Neural crest cell (in vitro differentiated cells): Measurements from ENCODE around the gene JPH3. TPM values are rescaled to one million over a fixed set of nuclear protein-coding genes. Genes with fewer than 3 reads are reported as not detected.

ENCODE experiments used
- DNase-seq: peaks from one replicate; pipeline ENCODE4 v3.0.0; 2021; ENCODE audit warnings: low read depth, mixed read lengths, low spot score
- H3K27ac Mint-ChIP-seq: one replicate; pipeline ENCODE4 v1.8.0; 2021; ENCODE audit warnings: mild to moderate bottlenecking, mixed read lengths; ENCODE audit not compliant: unreplicated experiment
- H3K27me3 Mint-ChIP-seq: 2 replicates; pipeline ENCODE4 v1.8.0; 2021; ENCODE audit warnings: low read depth, mild to moderate bottlenecking, mixed read lengths
- H3K36me3 Mint-ChIP-seq: 2 replicates; pipeline ENCODE4 v1.8.0; 2021; ENCODE audit warnings: low read depth, mild to moderate bottlenecking, mixed read lengths
- H3K4me1 Mint-ChIP-seq: 2 replicates; pipeline ENCODE4 v1.8.0; 2021; ENCODE audit warnings: mixed read lengths
- H3K4me3 Mint-ChIP-seq: one replicate; pipeline ENCODE4 v1.8.0; 2021; ENCODE audit warnings: mild to moderate bottlenecking, mixed read lengths
- H3K9me3 Mint-ChIP-seq: 2 replicates; pipeline ENCODE4 v1.8.0; 2021; ENCODE audit warnings: mixed read lengths
- CTCF ChIP-seq: fragments of 200-600 bp; sonication (generic); conservative IDR thresholded peaks from 2 replicates; pipeline ENCODE4 v1.5.0; 2021; ENCODE audit warnings: antibody characterized with exemption, mild to moderate bottlenecking
- total RNA-seq: library from RNA; stranded (reverse); gene quantifications from 2 replicates; pipeline ENCODE4 v1.2.1, GENCODE V29; 2021

JPH3 gene
- total RNA-seq, 1 donor from 2014 or later, result 9.1 TPM

- Mint-ChIP-seq H3K27ac (no peak overlapping the region), H3K4me3 (no peak overlapping the region), H3K36me3 (no peaks in the 10 kb centered on the region), H3K9me3 (peaks cover 6% of the 10 kb centered on the region), H3K27me3 (no peaks in the 10 kb centered on the region), H3K4me1 (peaks cover 10% of the 10 kb centered on the region)
- no peak for TF ChIP-seq CTCF
- no peak for DNase-seq
Observed at GRCh38 chr16:87556941-87557459, 45.3 kb upstream of the JPH3 start.

GRCh38 chr16:87558682-87559081, 43.6 kb upstream of the JPH3 start:
- no peak for DNase-seq
- H3K4me3 Mint-ChIP-seq, result no peak overlapping the region
- TF ChIP-seq CTCF, result no peak
- no peaks in the 10 kb centered on the region for H3K36me3 Mint-ChIP-seq
- peaks cover 2% of the 10 kb centered on the region for H3K27me3 Mint-ChIP-seq
- H3K4me1 Mint-ChIP-seq, result peaks cover 6% of the 10 kb centered on the region
- H3K27ac Mint-ChIP-seq, result no peak overlapping the region
- H3K9me3 Mint-ChIP-seq, result peaks cover 8% of the 10 kb centered on the region

- Mint-ChIP-seq H3K27me3 (peaks cover 3% of the 10 kb centered on the region), H3K36me3 (no peaks in the 10 kb centered on the region), H3K4me1 (peaks cover 6% of the 10 kb centered on the region), H3K4me3 (no peak overlapping the region), H3K9me3 (peaks cover 13% of the 10 kb centered on the region), H3K27ac (no peak overlapping the region)
- no peak for TF ChIP-seq CTCF
- no peak for DNase-seq
Observed at GRCh38 chr16:87559945-87560344, 42.4 kb upstream of the JPH3 start.

GRCh38 chr16:87560428-87561199, 41.7 kb upstream of the JPH3 start:
- Mint-ChIP-seq H3K27me3 (peaks cover 3% of the 10 kb centered on the region), H3K4me3 (no peak overlapping the region), H3K27ac (no peak overlapping the region), H3K4me1 (peaks cover 6% of the 10 kb centered on the region), H3K36me3 (no peaks in the 10 kb centered on the region), H3K9me3 (peaks cover 13% of the 10 kb centered on the region)
- no peak for DNase-seq
- no peak for TF ChIP-seq CTCF

GRCh38 chr16:87561200-87562105, 40.9 kb upstream of the JPH3 start:
- Mint-ChIP-seq H3K4me3 (no peak overlapping the region), H3K27me3 (peaks cover 3% of the 10 kb centered on the region)
- no peak for DNase-seq

More at GRCh38 chr16:87561200-87562105, 40.9 kb upstream of the JPH3 start:
- H3K9me3 Mint-ChIP-seq, result peaks cover 13% of the 10 kb centered on the region
- peaks cover 6% of the 10 kb centered on the region for H3K4me1 Mint-ChIP-seq
- no peaks in the 10 kb centered on the region for H3K36me3 Mint-ChIP-seq
- H3K27ac Mint-ChIP-seq, result no peak overlapping the region
- no peak for TF ChIP-seq CTCF
